NCI-H226 (cell line): Measurements from ENCODE around the gene GCK.
A peak's percentile ranks its signal among the peaks of the same experiment; 100 is the strongest.

Experiments used
- DNase-seq: peaks from one replicate; pipeline ENCODE4 v3.0.0-alpha.2; 2015

Gene GCK

DNA sequence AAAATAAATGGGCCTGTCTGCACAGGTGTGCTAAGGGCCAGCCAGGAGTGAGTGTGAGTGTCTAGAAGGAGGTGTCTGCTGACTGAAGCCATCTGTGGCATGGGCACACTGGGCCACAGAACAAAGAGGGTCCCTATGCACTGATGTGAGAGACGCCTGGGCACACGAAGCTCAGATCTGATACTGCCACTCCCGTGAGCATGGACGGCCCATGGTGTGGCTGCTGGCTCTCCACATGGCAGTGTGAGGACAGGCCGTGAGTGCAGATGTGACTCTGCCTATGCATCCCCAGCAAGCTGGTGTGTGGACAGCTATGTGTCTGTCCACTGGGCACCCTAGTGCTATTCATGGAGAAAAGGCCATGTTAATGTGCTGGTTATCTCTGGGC lies 35.3 kb downstream of the GCK start:
- no peak for DNase-seq

DNA sequence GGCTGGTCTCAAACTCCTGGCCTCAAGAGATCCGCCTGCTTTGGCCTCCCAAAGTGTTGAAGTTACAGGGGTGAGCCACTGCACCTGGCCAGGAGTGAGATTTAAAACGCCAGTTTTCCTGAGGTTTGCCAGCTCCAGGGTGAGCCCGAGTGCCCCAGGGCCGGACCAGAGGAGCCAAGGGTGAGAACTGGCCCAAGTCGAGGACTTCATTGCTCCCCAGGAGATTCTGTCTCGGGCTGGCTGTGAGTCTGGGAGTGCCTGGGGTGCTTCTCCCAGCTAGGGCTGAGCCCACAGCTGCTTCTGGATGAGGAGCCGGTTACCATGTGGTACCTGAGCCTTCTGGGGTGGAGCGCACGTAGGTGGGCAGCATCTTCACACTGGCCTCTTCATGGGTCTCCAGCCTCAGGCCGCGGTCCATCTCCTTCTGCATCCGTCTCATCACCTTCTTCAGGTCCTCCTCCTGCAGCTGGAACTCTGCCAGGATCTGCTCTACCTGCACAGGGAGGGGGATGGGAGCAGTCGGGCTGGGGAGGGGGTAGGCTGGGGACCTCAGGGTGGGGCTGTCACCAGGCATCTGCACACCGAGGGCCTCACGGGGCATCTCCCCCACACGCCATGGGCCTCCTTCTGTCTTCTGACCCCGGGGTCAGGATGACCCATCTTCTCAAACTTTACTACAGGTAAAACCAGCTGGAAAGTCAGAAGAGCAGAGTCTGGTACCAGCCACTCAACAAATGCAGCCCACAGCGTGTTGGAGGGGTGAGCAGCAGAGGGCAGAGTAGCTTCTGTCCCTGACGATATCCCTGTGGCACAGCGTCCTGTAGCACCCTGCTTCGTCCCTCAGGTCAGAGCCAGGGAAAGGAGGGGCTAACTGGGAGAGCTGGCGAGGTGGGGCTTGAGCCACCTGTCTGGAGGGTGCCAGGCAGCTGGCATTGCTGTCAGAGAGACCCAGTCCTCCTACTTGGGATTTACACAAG lies 36.0 kb downstream of the GCK start:
- no peak for DNase-seq

DNA sequence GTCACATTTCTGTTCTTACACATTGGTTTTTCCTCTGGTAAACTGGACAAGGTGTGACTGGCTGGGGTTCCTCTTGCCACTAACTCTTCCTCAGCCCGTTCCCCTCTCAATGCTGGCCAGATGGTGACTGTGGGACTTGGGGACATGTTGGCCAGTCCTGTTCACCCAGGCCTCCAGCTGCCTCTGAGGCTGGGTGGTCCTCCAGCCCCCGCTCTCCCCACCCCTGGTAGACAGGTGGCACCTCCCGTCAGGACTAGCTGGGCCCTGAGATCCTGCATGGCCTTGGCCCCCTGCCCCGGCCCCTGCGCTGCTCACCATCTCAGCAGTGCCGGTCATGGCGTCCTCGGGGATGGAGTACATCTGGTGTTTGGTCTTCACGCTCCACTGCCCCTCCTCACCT lies 37.3 kb downstream of the GCK start:
- no peak for DNase-seq

DNA sequence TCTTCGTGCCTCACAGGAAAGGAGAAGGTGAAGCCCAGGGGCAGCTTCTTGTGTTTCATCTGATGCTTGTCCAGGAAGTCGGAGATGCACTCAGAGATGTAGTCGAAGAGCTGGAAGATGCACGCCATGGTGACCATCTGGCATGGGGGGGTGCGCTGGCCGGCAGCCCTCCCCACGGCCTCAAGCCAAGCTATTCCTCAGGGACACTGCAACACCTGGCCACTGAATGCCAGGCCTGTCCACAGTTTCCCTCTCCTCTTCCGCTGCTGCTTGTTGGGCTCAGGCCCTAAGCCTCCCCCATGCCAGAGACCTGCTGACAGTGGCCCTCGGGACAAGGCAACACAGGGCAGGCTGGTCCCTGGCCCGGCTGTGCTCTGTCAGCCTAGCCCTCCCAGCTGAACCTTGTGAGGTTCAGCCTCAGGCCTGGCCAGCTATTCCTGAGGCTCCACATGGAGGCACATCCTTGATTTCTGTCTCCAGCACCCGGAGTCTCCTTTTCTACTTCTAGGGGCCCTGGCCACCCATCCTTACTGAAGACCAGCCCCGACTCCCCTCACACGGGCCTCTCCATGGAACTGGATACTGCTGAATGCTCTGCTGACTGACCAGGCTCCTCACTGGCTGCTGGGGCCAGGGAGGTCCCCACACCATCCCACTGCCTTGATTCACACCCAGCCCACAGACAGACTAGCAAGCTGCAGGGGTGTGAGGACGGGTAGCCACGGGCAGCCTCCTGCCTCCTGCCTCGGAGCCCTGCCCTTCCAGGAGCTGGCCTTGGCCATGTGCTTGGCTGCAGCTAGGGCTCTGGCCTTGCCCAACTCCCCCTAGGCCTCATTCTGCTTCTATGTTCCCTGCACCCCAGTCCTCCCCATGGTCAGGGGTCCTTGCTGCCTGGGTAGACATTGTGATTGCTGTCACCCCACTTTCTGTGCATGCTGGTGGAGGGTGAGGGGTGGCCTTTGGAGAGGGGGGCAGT lies 38.0 kb downstream of the GCK start:
- no peak for DNase-seq

DNA sequence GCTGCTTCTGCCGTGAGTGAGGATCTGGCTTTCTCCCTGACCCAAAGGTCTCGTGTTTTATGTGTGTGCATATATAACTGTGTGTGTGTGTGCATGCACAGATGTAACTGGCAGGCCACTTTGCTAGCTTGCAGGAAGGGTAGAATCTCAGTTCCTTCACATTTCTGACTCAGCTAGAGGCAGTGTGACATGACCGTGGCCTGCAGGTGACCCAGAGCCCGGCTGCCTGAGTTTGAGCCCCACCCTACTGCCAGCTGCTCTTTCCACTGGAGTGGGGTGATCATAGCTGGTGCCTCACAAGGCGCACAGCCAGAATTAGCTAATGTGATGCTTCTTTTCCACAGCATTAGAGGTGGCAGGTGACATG lies 38.8 kb downstream of the GCK start:
- no peak for DNase-seq

DNA sequence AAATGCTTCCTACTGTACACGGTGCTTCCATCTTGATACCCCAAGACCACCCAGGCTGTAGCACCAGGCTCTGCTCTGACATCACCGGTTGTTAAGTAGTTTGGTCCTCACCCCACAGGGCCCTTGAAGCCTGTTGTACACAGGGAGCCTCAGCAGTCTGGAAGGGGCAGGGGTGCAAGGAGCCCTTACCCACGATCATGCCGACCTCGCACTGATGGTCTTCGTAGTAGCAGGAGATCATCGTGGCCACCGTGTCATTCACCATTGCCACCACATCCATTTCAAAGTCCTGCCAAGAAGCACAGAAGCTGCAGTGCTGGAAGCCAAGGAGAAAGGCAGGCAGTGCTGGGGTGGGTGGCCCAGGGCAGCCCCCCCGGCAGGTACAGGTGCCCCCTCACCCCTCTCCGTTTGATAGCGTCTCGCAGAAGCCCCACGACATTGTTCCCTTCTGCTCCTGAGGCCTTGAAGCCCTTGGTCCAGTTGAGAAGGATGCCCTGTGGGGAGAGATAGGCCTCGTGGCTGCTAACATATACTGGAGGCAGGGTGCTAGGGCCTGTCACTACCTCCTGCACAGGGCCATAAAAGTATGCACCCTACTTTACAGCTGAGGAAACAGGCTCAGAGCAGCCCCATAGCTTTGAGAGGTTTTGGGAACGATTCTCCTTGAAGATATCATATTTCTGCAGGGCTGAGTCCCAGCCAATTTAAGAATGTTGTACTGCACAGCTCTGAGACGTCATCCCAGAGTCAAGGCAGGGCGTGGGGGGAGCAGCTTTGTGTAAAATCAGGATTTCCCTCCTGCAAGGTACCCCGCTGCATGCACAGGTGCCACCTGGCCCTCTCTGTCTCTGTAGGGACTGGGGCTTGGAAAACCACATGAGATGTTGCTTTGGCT lies 39.4 kb downstream of the GCK start:
- DNase-seq, result no peak

DNA sequence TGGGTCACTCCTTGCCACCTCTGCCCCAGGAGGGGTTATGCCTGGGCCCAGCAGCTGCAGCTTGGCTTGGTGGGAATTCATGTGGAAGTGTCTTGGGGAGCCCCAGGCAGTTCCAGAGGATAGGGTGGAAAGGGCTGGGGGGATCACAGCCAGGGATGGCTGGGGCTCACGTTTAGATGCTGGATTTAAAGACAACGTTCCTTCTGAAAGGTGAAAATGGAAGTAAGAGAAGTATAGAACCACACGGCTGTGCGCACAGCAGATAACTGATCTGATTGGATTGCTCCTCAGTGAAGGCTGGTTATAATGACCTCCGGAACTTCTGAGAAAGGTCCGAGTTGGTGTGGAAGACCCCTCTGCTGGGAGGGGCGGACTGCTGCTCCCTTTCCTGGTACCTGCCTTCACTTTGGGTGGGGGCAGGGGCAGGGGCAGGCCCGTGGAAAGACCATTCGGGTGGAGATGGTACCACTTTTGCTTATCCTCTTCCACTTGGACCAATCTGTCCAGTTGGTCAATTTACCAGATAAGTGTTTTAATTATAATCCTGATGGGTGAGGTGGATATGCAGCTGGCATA lies 40.2 kb downstream of the GCK start:
- no peak for DNase-seq

DNA sequence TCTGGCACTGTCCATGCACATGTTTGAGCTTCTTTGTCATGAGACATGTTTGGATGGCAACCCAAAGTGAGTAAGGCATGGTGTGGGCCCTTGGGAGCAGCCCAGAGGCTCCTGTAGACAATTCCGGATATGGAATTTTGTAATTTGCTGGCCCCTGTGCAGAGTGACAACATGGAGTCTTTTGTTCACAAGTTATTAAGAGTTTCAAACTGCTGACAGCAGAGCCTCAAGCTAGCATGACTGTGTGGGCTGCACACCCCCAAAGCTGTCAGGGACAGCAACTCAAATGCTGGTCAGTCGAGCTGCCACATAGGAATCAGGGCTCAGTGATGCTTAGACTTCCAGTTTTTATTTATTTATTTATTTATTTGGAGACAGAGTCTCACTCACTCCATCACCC lies 41.1 kb downstream of the GCK start:
- DNase-seq, result no peak

DNA sequence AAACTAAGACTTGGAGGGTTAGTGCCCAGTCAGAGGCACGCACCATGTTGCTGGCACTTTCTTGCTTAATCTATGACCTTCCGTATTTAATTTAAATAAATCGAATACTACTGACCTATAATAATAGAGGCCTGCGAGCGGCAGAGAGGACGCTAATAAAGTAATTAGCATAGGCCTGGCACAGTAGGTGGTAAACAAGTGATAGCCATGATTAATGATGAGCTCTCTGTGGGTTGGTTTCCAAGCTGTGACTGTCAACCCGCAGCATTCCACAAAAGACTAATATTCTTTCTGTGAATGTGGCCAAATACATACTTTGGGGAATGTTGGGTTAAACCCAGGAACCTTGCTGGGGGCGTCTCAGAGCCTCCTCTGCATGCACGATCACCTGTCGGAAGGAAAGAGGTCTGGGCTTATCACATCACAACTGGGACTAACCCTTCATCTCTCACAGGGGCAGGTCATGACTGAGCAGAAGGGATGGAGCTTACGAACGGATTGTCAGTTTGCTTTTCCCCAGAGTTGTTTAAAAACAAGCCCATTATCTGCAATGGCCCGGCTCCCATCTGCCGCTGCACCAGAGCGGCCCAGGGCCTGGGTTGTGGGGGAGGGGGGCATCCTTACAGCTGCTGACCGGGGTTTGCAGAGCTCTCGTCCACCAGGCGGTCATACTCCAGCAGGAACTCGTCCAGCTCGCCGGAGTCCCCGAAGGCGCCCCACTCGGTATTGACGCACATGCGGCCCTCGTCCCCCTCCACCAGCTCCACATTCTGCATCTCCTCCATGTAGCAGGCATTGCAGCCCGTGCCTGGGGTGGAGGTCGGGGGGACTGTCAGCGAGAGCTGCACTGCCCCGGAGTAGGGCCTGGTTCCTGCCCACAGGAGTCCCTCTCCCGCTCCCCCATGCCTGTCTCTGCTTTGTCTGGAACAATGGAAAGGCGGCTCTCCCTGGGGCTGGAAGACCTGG lies 41.9 kb downstream of the GCK start:
- DNase-seq, result no peak

DNA sequence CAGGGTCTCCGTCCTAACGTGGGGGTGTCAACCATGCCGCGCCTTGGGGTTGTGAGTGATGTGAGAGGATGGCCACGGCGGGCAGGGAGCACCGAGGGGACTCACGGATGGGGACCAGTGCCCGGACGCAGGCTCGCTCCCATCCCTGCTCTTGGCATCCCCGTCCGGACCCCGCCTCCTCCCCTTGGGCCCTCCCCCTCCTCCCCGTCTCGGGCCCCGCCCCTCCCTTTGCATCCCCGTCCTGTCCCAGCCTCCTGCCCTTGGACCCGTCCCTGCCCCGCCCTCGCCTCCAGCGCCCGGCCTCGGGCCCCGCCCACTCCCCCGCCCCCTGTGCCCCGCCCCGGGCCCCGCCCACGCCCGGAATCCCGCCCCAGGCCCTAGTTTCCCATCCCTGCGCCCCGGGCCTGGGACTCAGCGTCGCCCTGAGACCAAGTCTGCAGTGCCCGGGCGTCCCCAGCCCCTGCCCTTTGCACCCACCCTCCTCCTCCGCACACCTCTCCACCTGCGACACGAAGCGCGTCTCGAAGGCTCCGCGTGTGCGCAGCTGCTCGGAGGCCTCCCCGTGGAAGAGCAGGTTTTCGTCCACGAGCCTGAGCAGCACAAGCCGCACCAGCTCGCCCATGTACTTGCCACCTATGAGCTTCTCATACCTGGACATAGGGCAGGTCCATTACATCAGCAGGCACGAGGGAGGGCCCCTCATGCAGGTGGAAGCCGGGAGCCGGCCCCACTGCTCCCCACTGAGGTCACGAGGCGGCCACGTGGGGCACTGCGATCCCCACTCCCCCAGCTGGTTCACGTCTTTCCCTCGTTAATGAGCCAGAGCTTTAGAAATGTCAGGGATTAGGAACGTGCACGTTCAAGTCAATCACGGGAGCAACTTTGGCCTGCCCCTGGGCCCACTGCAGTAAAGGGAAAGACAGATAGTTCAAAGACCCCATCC lies 43.0 kb downstream of the GCK start:
- DNase-seq, result peak; percentile 40

DNA sequence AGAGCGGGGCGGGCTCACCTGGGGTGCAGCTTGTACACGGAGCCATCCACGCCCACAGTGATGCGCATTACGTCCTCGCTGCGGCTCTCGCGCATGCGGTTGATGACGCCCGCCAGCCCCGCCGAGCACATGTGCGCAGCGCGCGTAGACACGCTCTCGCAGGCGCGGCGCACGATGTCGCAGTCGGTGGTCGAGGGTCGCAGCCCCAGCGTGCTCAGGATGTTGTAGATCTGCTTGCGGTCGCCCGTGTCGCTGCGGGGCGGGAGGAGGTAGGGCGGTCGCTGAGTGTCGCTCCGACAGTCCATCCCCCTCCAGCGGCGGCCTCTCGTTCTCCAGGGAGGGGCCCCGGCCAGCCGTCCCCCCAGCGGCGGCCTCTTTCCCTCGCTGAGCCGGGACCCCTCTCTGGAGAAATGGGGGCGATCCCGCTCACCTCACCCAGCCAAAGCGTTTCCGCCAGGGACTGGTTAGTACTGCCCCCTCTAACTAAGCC lies 43.7 kb downstream of the GCK start:
- DNase-seq, result no peak

DNA sequence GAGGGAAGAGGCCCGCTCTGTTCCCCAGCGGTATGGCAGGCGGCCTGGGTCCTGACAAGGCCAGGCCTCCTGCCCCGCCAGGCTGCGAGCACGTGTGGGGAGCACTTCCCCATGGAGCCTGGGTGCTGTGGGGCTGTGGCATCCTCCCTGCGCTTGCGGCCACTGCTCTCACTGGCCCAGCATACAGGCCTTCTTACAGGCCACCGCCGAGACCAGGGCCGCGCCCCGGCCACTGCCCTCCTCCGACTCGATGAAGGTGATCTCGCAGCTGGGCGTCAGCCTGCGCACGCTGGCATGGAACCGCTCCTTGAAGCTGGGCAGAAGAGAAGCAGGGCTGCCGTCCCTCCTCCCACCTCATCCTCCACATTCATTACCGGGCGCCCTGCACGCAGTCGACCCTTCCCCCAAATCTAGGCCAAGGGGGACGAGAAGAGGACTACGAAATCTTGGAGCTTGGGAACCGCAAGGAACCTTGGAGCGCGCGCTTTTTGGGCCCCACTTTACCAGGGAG lies 44.2 kb downstream of the GCK start:
- no peak for DNase-seq

DNA sequence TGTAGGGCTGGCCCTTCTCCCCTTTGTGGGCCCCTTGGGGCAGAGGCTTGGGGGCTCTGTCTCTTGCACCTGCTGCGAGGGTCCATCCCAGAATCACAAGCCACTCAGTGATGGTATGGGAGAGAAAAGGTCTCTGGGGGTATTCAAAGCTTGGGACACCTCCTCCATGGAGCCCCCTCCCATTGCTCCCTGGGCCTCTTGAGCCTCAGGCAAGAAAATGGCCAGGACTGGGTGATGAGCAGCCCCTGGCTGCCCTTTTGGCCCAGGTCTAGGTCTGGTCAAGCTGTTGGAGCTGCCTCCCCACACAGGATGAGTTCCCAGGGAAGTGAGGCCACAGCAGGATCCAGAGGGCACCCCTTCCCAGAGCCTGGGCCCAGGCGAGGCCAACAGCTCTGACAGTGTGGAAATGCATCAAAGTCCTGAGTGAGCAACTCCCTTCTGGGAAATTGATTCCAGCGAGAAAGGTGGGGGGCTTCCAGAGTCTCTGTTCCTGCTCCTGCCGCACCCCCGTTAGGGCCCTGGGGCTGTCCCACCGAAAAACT lies 44.7 kb downstream of the GCK start:
- DNase-seq, result no peak

DNA sequence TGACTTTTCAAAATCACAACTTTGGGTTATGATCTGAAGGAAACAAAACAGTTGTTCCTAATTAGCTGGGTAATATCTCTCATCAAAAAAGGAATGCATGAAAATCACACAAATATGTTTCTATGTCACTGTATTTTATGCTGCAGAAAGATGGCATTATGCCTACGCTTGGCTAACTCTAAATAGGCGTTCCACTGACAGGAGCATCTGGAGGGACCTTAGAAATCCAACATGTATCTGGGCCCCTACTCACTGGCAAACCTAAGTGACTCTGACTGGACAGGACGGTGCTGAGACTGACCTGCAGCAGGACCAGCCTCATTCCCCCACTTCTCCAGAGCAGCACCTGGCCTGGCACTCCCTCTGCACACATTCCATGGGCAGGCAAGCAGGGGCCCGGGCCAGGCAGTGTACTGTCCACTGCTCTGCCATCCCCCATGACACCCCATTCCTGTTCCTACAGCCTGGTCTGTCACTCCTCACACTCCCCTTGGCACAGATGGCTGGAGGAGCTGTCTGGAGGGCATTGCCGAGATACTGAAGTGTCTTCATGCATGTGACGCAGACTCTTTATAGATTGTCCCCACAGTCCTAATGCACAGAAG lies 45.5 kb downstream of the GCK start:
- no peak for DNase-seq

DNA sequence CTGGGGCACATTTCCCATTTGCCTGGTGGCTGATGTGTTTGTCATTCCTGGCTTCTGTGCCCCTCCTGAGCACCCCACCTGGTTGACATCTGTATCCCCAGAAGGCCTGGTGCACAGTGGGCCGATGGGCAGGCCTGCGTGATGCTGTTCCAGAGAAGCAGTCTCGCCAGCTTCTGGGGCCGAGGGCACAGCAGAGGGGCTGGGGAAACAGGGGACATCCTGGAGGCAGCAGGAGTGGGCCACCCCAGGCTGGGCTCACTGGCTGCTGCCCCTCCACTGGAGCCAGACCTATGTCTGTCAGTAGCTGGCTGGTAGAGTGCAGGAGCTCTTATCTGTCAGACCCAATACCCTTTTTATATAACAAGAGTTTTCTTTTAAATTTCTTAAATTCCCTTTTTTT lies 47.2 kb downstream of the GCK start:
- no peak for DNase-seq

DNA sequence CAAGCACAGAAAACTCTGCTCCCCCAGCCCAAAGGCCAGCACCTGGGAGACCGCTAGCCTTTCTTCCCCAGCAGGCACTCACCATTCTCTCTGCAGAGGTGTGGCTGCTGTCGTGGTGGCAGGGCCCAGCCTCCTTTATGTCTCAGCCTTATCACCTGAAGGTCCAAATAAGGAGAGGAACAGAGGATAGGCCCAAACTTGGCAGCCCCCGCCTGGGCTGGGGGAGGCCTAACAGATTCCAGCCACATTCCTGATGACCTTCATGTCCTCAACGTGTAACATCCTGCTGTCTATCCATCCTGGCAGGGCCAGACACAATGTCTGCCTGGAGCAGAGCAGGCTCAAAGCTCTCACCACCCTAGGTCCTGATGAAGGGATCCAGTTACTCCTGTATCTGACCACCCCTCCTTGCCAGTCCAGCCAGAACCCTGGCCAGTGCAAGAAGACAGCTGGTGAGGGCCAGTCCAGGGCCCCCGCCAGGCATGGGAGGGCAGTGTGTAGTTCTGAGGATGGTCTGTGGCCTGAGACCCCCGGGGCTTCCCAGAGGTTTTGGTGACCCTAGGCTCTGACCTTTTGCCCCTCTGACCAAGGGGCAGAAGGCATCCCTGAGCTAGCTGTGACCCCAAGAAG lies 47.9 kb downstream of the GCK start, which contains the start of gene MYL7:
Gene MYL7 (minus strand): TSS at position 112 of the 630 bp plus-strand sequence. CDS start 27 bp downstream, at position 85.
- DNase-seq, result no peak

DNA sequence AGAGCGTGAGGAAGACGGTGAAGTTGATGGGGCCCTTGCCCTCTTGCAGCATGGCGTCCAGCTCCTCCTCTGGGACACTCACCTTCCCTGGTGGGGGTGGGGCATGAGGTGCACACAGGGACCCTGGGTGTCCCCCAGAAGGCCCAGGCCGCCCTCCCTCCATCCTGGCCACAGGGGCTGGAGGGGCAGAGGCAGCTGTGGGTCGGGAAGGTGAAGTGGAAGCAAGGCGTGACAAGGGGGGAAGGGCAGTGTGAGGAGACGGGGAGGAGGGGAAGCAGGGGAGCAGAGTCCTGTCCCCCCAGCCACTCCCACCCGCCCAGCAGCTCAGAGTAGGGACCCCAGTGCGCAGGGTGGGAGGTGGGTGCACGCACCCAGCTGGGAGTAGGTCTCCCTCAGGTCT lies 48.9 kb downstream of the GCK start:
- no peak for DNase-seq
